GM21423 (cell line): ENCODE results near the gene METTL21A.

Experiments used
- ATAC-seq: cut with Tn5 transposase; IDR thresholded peaks from one replicate; pipeline ENCODE4 v1.9.1; 2021; ENCODE audit warnings: mild to moderate bottlenecking, moderate library complexity; ENCODE audit not compliant: unreplicated experiment

METTL21A gene

GRCh38 chr2:207624185-207625013, 795 bp downstream of the METTL21A start:
- peak; percentile 38 for ATAC-seq

GRCh38 chr2:207621501-207622039, 3.6 kb downstream of the METTL21A start:
- ATAC-seq, result no peak

- peak; percentile 38 for ATAC-seq
Observed at GRCh38 chr2:207619764-207620203, 5.4 kb downstream of the METTL21A start.

- no peak for ATAC-seq
Observed at GRCh38 chr2:207617011-207617671, 8.1 kb downstream of the METTL21A start.

DNA sequence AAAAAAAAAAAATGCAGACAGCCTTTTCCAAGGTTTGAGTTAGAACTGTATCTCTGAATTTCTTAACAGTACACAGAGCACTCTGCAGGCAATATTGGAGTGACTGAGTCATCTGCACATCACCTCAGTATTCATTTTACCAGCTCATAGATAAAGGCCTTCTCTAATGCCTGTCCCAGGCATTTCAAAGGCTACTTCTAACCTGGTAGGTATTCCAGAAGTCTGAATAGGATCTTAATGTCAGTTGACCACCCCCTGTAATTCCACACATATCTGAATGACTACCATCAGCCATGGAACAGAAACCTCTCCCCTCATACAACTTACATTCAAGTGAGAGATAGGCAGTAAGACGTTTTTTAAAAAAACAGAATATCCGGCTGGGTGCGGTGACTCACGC, 9.0 kb downstream of the METTL21A start:
- ATAC-seq, result no peak

DNA sequence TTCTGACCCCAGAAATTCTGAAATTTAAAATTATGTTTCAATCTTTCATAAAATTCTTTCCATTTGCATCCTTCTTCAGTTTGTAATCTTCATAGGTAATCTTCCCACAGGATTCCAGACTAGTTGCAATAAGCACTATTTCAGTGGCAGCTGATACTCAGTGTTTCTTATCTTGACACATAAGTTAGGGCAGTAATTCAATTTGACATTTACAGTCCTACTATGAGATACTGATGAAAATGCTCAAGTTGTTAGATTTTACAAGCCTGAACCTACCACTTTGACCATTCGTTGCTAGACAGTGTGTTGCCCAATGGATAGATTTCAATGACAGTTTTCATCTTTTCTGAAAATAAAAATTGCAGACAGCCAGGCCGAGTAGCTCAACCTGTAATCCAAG, 10.4 kb downstream of the METTL21A start:
- no peak for ATAC-seq

- no peak for ATAC-seq
Observed at GRCh38 chr2:207612714-207613113, 12.5 kb downstream of the METTL21A start.

DNA sequence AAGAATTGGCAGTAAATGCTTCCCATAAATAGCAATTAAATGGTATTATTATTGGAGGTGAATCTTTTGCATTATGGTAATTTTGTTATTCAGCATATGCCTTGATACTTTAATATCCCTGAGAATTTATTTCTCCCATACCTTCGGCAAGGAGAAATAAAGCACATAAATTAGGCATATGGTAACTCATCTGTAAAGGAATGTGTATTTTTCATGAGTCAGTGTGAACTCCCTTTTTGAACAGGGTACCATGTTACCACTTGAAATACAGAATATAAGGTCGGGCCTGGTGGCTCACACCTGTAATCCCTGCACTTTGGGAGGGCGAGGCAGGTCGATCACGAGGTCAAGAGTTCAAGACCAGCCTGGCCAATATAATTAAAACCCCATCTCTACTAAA, 18.4 kb downstream of the METTL21A start:
- ATAC-seq, result no peak

- ATAC-seq, result no peak
Observed at GRCh38 chr2:207606399-207606798, 18.8 kb downstream of the METTL21A start.

GRCh38 chr2:207603486-207603885, 21.7 kb downstream of the METTL21A start:
- ATAC-seq, result no peak

GRCh38 chr2:207601774-207602173, 23.4 kb downstream of the METTL21A start:
- ATAC-seq, result no peak

DNA sequence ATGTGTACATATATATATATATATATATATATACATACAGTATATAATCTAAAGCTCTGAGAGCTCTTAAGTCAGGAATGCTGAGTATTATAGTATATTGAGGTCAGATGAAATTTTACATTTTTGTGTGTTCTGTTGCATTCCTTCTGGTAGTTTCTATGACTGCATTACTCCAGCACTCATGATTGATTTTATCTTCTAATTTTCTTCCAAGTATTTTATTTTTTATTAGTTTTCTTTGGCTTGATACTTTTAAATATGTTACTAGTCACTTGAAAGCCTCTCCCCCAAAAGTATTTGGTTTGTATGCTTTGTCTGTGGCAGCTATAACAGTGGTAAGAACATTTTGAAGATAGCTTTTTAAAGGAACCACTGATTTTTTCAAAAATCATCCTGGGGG, 25.0 kb downstream of the METTL21A start:
- ATAC-seq, result no peak

- no peak for ATAC-seq
Observed at GRCh38 chr2:207599636-207600035, 25.6 kb downstream of the METTL21A start.

- ATAC-seq, result no peak
Observed at GRCh38 chr2:207594731-207595130, 30.5 kb downstream of the METTL21A start.

DNA sequence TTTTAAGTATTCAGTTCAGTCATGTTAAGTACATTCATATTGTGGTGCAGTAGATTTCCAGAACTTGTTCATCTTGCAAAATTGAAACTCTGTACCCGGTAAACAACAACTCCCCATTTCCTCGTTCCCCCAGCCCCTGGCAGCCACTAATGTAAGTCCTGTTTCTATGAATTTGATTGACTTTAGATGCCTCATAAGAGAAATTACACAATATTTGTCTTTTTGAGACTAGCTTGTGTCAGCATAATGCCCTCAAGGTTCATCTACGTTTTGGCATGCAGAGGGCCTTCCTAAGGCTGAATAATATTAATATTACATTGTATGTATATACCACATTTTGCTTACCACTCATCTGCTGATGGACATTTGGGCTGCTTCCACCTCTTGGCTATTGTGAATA, 30.9 kb downstream of the METTL21A start:
- no peak for ATAC-seq

- no peak for ATAC-seq
Observed at GRCh38 chr2:207593277-207593676, 31.9 kb downstream of the METTL21A start.

DNA sequence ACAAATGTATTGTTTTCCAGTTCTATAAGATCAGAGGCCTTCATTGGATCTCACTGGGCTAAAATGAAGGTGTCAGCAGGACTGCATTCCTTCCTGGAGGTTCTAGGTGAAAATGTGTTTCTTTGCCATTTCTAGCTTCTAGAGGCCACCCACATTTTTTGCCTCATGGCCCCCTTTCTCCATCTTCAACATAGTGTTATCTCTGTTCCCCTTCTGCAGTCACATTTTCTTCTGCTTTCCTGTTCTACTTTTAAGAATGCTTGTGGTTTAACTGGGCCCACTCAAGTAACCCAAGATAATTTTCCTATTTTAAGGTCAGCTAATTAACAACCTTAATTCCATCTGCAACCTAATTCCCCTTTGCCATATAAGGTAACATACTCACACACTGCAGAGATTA, 36.1 kb downstream of the METTL21A start:
- ATAC-seq, result no peak

DNA sequence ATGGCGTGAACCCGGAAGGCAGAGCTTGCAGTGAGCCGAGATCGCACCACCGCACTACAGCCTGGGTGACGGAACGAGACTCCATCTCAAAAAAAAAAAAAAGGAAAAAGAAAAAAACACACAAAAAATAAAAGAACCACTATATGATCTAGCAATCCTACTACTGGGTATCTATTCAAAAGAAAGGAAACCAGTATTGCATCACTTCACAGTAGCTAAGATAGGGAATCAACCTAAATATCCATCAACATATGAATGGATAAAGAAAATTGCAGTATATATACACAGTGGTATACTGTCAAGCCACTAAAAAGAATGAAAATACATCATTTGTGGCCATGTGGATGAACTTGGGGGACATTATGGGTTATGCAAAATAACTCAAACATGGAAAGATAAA, 37.9 kb downstream of the METTL21A start:
- no peak for ATAC-seq

DNA sequence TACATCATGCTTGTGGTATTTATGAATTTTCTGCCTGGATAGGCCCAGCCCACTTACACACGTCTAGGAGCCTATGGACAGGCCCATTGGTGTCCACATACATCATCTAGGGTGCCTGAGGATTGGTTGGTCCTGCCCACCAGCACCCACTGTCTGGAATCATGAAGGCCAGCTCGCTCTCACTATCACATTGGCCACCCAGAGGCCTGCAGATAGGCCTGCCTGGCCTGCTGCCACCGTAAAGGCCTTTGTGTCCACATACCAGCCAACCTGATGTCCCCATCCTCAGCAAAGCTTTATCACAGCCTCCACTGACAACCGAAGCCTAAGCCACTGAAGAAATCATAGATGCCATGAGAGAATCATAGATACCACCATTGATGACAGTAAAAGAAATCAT, 40.2 kb downstream of the METTL21A start:
- no peak for ATAC-seq

DNA sequence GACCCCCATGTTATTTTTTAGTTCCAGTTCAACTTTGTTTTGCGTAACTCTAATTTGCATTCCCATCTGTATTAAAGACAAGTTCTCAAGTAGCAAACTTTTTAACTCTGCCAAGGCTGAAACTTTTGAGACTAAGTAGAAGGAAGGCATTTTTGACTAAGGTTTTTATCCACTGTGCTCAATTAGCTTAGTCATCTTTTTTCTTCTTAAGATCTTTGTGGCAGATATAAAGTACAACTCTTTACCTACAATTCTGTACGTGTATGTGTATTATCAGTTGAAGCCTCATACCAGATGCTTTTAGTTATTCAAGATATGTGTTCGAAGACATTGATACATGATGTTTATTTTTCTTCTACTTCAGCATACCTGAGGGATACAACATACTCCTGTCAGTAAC, 53.8 kb downstream of the METTL21A start:
- ATAC-seq, result no peak

- ATAC-seq, result no peak
Observed at GRCh38 chr2:207567671-207568070, 57.5 kb downstream of the METTL21A start.
